Smooth muscle cell (in vitro differentiated cells): ENCODE data around the gene ZSWIM8. TPM values are rescaled to one million over a fixed set of nuclear protein-coding genes. Genes with fewer than 3 reads are reported as not detected.

Experiments used
- DNase-seq: peaks from one replicate; lab custom pipeline; 2025; ENCODE audit not compliant: unreplicated experiment; lab: John Stamatoyannopoulos, UW
- H2AFZ ChIP-seq: fragments of 200-600 bp; sonication (generic); 2 replicates; pipeline ENCODE4 v1.6.0; 2016; ENCODE audit warnings: antibody characterized with exemption, low read depth, mild to moderate bottlenecking
- H3F3A ChIP-seq: fragments of 200-600 bp; sonication (generic); 2 replicates; pipeline ENCODE4 v1.6.0; 2017; ENCODE audit warnings: antibody characterized with exemption, low read depth
- H3K27ac ChIP-seq: fragments of 200-600 bp; sonication (generic); 2 replicates; pipeline ENCODE4 v1.5.1; 2016; ENCODE audit warnings: low read depth, mild to moderate bottlenecking
- H3K27me3 ChIP-seq: fragments of 200-600 bp; sonication (generic); 2 replicates; pipeline ENCODE4 v1.6.1; 2016; ENCODE audit warnings: low read depth, mild to moderate bottlenecking
- H3K36me3 ChIP-seq: fragments of 200-600 bp; sonication (generic); 2 replicates; pipeline ENCODE4 v1.5.1; 2016; ENCODE audit warnings: low read depth
- H3K4me1 ChIP-seq: fragments of 200-600 bp; sonication (generic); 2 replicates; pipeline ENCODE4 v1.5.1; 2016; ENCODE audit warnings: low read depth
- H3K4me2 ChIP-seq: fragments of 200-600 bp; sonication (generic); 2 replicates; pipeline ENCODE4 v1.6.0; 2016; ENCODE audit warnings: mild to moderate bottlenecking
- H3K4me3 ChIP-seq: fragments of 200-600 bp; sonication (generic); 2 replicates; pipeline ENCODE4 v1.5.1; 2016; ENCODE audit warnings: mild to moderate bottlenecking
- H3K79me2 ChIP-seq: fragments of 200-600 bp; sonication (generic); 2 replicates; pipeline ENCODE4 v1.6.0; 2016; ENCODE audit warnings: low read depth, mild to moderate bottlenecking
- H3K9ac ChIP-seq: fragments of 200-600 bp; sonication (generic); 2 replicates; pipeline ENCODE4 v1.6.0; 2016; ENCODE audit warnings: low read depth
- H3K9me3 ChIP-seq: fragments of 200-600 bp; sonication (generic); replicated peaks from 2 replicates; pipeline ENCODE4 v1.5.1; 2016; ENCODE audit warnings: low read depth
- H4K20me1 ChIP-seq: fragments of 200-600 bp; sonication (generic); 2 replicates; pipeline ENCODE4 v1.6.0; 2016; ENCODE audit warnings: low read depth
- CTCF ChIP-seq: fragments of 200-600 bp; sonication (generic); IDR thresholded peaks from 2 replicates; pipeline ENCODE4 v1.5.1; 2017; ENCODE audit warnings: borderline replicate concordance, mild to moderate bottlenecking, antibody characterized with exemption; ENCODE audit not compliant: insufficient read depth, poor library complexity, severe bottlenecking
- WGBS: methylation state at CpG from one replicate; pipeline ENCODE4 v1.1.7; 2016; ENCODE audit warnings: low lambda C conversion rate; 5-methylcytosine and 5-hydroxymethylcytosine counted together
- polyA plus RNA-seq: library from polyadenylated mRNA; unstranded; fragments of >200 nt; fragmentation: Nextera tagmentation; extraction: Ambion mirVana; gene quantifications from 2 replicates; pipeline ENCODE4 v1.2.1, GENCODE V29; 2016
- total RNA-seq: library from RNA; depleted of rRNA; stranded (reverse); fragments of >200 nt; gene quantifications from 2 replicates; pipeline ENCODE4 v1.2.3, GENCODE V29; 2014

The ZSWIM8 gene
- total and polyA plus RNA-seq, 2 experiments from 2014 or later, result 48.3 to 83.9 TPM

DNA sequence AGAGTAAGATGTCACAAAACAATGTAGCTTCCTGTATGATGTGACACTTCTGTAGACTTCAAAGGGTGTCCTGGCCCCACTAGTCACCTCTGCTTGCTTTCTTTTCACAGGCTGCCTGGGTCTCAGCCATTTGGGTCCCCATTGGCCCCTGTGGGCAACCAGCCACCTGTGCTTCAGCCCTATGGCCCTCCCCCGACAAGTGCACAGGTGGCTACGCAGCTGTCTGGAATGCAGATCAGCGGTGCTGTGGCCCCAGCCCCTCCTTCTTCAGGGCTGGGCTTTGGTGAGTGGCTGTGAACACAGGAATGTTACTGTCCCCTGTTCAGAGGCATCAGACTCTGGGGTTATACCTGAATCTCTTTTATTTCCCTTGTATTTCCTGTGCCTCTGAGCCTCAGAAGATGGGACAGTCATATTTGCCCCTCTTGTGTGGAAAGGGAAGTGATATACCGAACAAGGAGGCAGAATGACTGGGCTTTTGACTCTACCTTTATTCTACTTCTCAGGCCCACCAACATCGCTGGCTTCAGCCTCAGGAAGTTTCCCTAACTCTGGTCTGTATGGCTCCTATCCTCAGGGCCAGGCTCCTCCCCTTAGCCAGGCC, 25.8 kb upstream of the ZSWIM8 start:
- Histone ChIP-seq H3K4me2 (no peak overlapping the region), H3K36me3 (peaks cover 8% of the 10 kb centered on the region), H4K20me1 (peaks cover 74% of the 10 kb centered on the region), H3K4me1 (no peaks in the 10 kb centered on the region), H2AFZ (no peak overlapping the region), H3K27me3 (no peaks in the 10 kb centered on the region), H3K4me3 (no peak overlapping the region), H3K79me2 (peaks cover 30% of the 10 kb centered on the region), H3F3A (peaks cover 1% of the 10 kb centered on the region), H3K27ac (peak overlapping the region; percentile 11), H3K9me3 (no peaks in the 10 kb centered on the region), H3K9ac (no peak overlapping the region)
- no peak for TF ChIP-seq CTCF
- WGBS, result 93% methylated on average over 5 of the region's 5 CpGs
- no peak for DNase-seq

DNA sequence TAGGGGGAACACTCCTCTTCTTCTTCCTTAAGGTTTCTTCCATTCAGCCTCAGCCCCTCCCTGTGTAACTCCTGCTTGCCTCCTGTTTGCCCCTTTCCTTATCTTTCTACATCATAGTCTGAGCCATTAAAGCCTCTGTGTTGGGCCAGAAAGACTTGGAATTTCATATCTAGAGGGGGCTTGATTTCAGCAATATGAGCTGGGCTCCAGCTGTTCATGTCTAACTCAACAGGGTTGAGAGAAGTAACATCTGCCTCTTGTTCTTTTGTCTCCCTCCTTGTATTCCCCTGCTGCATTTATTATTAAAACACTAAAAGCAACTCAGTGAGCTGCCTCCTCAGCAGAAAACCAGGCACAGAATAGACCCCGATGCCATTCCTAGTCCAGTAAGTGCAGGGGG, 23.6 kb upstream of the ZSWIM8 start:
- Histone ChIP-seq H3K4me2 (no peak overlapping the region), H3K9me3 (no peaks in the 10 kb centered on the region), H3K27me3 (no peaks in the 10 kb centered on the region), H3F3A (peaks cover 3% of the 10 kb centered on the region), H3K36me3 (peaks cover 17% of the 10 kb centered on the region), H3K9ac (no peak overlapping the region), H3K79me2 (peaks cover 16% of the 10 kb centered on the region), H3K4me3 (no peak overlapping the region), H4K20me1 (peaks cover 68% of the 10 kb centered on the region), H3K4me1 (no peaks in the 10 kb centered on the region), H2AFZ (no peak overlapping the region), H3K27ac (peak overlapping the region; percentile 70)
- DNase-seq, result no peak
- no peak for TF ChIP-seq CTCF
- 95% methylated on average over 1 of the region's 1 CpG for WGBS

- Histone ChIP-seq H3K27me3 (no peaks in the 10 kb centered on the region), H3F3A (peaks cover 8% of the 10 kb centered on the region), H3K4me3 (no peak overlapping the region), H4K20me1 (peaks cover 59% of the 10 kb centered on the region), H2AFZ (no peak overlapping the region), H3K27ac (peak overlapping the region; percentile 70), H3K4me1 (no peaks in the 10 kb centered on the region), H3K9me3 (no peaks in the 10 kb centered on the region), H3K4me2 (peak overlapping the region; percentile 41), H3K9ac (peak overlapping the region; percentile 3), H3K36me3 (peaks cover 17% of the 10 kb centered on the region), H3K79me2 (peaks cover 16% of the 10 kb centered on the region)
- TF ChIP-seq CTCF, result no peak
- WGBS, result 34% methylated on average over 2 of the region's 2 CpGs
- no peak for DNase-seq
Observed at GRCh38 chr10:73762915-73763314, 22.5 kb upstream of the ZSWIM8 start.

GRCh38 chr10:73763343-73763742, 22.1 kb upstream of the ZSWIM8 start:
- 98% methylated on average over 2 of the region's 2 CpGs for WGBS
- no peak for TF ChIP-seq CTCF
- H3F3A ChIP-seq, result peaks cover 8% of the 10 kb centered on the region
- no peak overlapping the region for H2AFZ ChIP-seq
- no peaks in the 10 kb centered on the region for H3K27me3 ChIP-seq
- peak overlapping the region; percentile 70 for H3K27ac ChIP-seq
- peaks cover 17% of the 10 kb centered on the region for H3K36me3 ChIP-seq
- H3K4me2 ChIP-seq, result no peak overlapping the region
- H3K79me2 ChIP-seq, result peaks cover 11% of the 10 kb centered on the region
- H3K9ac ChIP-seq, result no peak overlapping the region
- no peak overlapping the region for H3K4me3 ChIP-seq
- no peak for DNase-seq
- no peaks in the 10 kb centered on the region for H3K9me3 ChIP-seq
- no peaks in the 10 kb centered on the region for H3K4me1 ChIP-seq
- H4K20me1 ChIP-seq, result peaks cover 55% of the 10 kb centered on the region
